Activated gamma-delta T cell (primary cell): Measurements from ENCODE around the gene DNASE1L1.

ENCODE experiments used
- DNase-seq: peaks from one replicate; lab custom pipeline; 2025; lab: John Stamatoyannopoulos, UW

Gene DNASE1L1

GRCh38 chrX:154367474-154368308, 41.4 kb downstream of the DNASE1L1 start:
- DNase-seq: no peak

GRCh38 chrX:154366666-154367055, 42.4 kb downstream of the DNASE1L1 start:
- no peak for DNase-seq

- DNase-seq: no peak
Measured at GRCh38 chrX:154365997-154366665, 42.9 kb downstream of the DNASE1L1 start.

DNA sequence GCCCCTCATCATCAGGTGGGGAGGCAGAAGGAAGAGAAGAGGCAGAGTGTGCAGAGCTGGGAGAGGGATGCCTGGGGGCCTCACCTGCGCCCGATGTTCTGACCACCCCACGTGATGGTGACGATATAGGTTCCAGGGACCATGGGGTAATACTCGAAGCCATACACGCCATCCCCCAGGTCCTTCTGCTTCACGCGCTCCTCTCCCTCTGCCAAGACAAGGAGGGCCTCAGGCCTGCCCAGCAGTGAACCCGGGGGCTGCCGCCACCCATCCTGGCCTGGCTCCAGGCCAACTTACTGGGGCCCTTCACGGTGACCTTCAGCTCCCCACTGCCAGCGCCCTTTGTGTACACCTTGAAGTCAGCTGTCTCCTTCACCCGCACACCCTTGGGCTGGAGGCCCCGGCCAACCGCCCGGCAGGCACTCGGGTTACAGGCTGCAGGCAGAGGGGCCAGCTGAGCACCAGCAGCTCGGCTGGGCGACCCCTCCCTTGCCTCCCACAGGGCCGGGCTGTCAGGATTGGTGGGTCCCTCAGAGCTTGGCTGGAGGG, 43.9 kb downstream of the DNASE1L1 start:
- no peak for DNase-seq

- no peak for DNase-seq
Measured at GRCh38 chrX:154363706-154364439, 45.2 kb downstream of the DNASE1L1 start.

DNA sequence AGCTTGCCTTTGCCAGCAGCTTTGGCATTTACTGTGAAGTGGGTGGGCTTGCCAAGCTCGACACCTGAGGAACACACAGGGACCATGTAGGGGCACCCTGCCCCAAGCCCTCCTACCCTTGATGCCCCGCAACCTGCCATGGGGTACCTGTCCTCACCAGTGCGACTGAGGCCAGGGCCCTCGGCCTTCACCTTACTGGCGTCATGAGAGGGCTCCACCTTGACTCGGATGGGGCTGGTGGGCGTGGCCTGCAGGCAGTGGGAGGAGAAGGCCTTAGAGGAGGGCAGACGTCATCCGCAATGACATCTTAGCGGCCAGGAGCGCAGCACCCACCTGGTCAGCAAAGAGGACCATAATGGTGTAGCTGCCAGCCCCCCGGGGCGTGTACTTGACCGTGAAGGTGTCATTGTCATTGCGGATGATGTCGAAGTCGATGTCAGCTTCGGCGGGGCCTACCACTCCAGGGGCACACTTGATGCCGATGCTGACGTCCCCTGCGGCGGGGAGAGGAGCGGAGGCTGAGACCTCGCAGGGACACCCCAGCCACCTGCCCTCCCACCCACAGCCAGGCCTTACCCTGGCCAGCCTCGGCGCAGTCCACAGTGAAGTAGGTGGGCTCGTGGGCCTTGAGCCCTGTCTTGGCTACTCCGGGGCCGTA, 46.8 kb downstream of the DNASE1L1 start:
- no peak for DNase-seq

GRCh38 chrX:154360155-154360713, 48.8 kb downstream of the DNASE1L1 start:
- no peak for DNase-seq

- no peak for DNase-seq
Measured at GRCh38 chrX:154359362-154360154, 49.5 kb downstream of the DNASE1L1 start.

DNA sequence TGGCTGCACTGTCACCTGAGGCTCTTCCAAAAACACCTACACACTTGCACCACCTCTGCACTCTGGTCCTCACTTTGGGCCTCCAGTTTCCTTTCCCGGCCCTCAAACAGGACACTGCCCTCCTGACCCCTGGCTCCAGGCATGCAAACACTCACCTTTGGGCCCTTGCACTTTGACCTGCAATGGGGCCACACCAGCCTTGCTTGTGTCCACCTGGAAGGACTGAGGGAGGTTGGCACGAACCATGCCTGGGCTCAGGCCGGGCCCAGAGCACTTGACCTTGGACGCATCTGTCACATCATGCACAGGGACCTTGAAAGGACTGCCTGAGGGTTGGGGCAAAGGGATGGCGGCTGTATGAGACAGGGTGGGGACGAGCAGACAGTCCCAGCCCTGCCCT, 50.2 kb downstream of the DNASE1L1 start:
- DNase-seq: no peak

DNA sequence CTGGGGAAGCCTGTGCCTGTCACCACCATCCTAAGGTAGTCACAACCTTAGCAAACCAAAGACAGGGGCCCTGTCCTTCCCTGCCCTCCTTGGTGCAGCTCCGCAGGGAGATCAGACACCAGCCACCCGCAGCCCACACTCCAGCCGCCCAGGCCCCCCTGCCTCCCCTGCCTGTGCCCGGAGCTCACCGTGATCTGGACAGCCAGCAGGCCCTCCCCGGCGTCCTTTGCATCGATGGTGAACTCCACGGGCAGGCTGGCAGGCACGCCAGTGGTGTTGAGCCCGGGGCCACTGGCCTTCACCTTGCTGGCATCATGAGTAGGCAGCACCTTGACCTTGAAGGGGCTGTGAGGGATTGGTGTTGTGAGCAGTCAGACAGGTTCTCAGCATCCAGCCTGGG, 51.0 kb downstream of the DNASE1L1 start:
- DNase-seq: no peak

DNA sequence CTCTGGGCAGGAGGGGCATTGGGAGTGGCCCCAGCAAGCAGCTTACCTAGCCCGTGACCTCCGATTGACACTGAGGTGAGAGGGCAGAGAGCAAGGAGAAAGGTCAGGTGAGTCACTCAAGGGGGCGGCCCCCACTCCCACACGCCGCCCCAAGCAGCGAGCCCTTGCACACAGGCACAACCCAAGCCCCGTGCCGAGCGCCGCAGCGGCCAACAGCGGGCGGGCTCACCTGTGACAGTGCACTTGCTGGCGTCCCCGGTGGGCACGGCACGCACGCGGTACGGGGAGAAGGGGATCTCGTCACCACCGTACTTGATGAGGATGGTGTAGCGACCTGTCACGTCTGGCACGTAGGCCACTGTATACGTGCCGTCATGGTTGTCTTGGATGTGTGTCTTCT, 51.8 kb downstream of the DNASE1L1 start:
- no peak for DNase-seq

GRCh38 chrX:154356596-154356995, 52.5 kb downstream of the DNASE1L1 start:
- no peak for DNase-seq

DNA sequence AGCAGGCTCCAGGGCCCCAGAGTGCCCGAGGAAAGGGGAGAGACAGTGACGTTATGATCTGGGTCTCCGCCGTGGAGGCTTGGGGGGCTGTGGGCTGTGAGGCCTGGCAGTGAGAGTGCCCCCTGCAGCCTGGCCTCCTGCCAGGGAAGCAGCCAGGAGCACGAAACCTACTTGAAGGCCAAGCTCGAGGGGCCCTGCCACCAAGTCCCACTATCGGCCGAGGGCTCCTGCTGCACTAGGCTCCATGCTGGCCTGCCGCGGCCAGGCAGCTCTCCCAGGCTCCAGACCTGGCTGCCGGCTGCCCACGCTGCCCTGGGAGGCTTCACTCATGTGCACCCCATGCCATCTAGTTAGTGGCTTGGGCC, 53.3 kb downstream of the DNASE1L1 start:
- no peak for DNase-seq

GRCh38 chrX:154355094-154355775, 53.8 kb downstream of the DNASE1L1 start:
- DNase-seq: no peak

DNA sequence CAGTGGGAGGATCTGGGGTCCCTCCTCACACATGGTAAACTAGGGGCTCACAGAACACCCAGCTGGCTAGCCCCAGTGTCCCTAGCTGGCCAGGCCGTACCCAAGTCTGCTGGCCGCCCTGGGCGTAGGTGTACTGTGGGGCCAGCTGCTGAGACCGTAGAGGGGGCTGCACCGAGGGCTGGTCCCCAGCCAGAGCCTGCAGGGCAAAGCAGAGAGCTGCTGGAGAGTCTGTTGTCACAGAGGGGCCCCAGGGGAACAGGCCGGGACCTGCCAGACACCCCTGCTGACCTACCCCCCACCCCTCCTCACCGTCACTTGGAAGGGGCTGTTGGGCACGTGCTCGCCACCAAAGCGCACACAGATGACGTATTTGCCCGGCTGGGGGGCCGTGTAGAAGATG, 54.5 kb downstream of the DNASE1L1 start:
- no peak for DNase-seq

- no peak for DNase-seq
Measured at GRCh38 chrX:154354013-154354412, 55.0 kb downstream of the DNASE1L1 start.

DNA sequence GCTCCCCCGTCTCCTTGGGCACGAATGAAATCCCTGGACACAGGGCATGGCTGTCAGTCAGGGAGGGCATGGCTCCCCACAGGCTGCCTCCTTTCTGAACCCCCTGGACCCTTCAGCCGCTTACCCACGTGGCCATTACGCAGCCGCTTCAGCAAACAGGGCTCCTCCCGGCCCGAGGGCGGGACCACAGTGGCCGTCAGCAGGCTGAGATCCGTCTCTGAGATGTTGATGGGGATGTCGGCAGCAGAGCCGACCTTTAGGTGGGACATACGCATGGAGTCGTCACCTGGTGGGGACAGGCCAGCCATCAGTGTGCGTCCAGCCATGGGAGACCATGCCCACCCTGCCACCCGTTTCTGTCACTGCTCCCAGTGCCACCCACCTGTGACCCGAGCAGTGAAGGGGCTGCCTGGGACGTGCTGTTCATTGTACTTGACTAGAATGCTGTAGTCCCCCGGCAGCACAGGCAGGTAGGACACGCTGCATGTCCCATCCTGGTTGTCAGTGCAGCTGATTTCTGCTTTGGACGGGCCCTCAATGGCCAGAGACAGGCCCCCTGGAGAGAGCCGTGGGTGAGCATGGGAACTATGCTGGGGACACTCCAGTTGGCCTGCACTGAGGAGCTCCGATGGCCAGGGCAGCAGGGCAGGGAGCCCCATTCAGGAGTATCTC, 55.7 kb downstream of the DNASE1L1 start:
- DNase-seq: no peak

DNA sequence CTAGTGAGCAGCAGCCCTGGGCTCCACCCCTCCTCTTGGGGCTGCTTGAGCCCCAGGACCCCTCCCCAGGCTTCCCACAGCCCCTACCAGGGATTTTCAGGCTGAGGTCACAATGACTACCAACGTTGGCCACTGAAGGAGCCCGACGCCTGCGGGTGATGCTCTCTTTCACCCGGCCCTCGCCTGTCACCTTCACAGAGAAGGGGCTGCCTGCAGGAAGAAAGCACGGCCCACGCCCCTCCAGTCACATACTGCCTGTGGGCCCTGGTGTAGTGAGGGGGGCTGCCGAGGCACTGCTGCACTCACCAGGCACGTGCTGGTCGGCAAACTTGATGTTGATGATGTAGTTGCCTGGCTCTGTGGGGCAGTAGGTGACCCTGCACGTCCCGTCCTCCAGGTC, 56.6 kb downstream of the DNASE1L1 start:
- no peak for DNase-seq

- no peak for DNase-seq
Measured at GRCh38 chrX:154352012-154352401, 57.0 kb downstream of the DNASE1L1 start.
